Keratinocyte (primary cell): Measurements from ENCODE around the gene ACSL3. TPM values are rescaled to one million over a fixed set of nuclear protein-coding genes. Genes with fewer than 3 reads are reported as not detected.

Source experiments
- DNase-seq: peaks from one replicate; pipeline ENCODE4 v3.0.0-alpha.2; 2011; ENCODE audit warnings: low read depth, missing footprints, low spot score
- FAIRE-seq: peaks from 2 replicates; lab custom pipeline; 2011; peaks lifted over from hg19 to GRCh38; lab: Jason Lieb, UNC
- H2AFZ ChIP-seq: 2 replicates; pipeline ENCODE4 v1.6.0; 2012; ENCODE audit warnings: low read length, control low read depth, inconsistent platforms; ENCODE audit not compliant: control insufficient read depth
- H3K27ac ChIP-seq: 2 replicates; pipeline ENCODE4 v1.5.1; 2011; ENCODE audit warnings: low read length; ENCODE audit not compliant: control insufficient read depth, insufficient read depth
- H3K27me3 ChIP-seq: 3 replicates; pipeline ENCODE4 v1.6.0; 2011; ENCODE audit warnings: low read length; ENCODE audit not compliant: control insufficient read depth, insufficient read depth; ENCODE audit errors: extremely low read depth
- H3K36me3 ChIP-seq, 2 experiments: 2 replicates in 1 of 2; 3 replicates in 1 of 2; pipeline ENCODE4 v1.5.1; 2011; ENCODE audit warnings: low read length in 2 of 2, mild to moderate bottlenecking in 1 of 2; ENCODE audit not compliant: control insufficient read depth in 2 of 2, insufficient read depth in 2 of 2; ENCODE audit errors: extremely low read depth in 1 of 2
- H3K4me1 ChIP-seq: 3 replicates; pipeline ENCODE4 v1.5.1; 2011; ENCODE audit warnings: low read length; ENCODE audit not compliant: control insufficient read depth, insufficient read depth; ENCODE audit errors: extremely low read depth
- H3K4me2 ChIP-seq: 3 replicates; pipeline ENCODE4 v1.6.0; 2011; ENCODE audit warnings: low read depth, low read length; ENCODE audit not compliant: control insufficient read depth, insufficient read depth; ENCODE audit errors: extremely low read depth
- H3K4me3 ChIP-seq, 3 experiments: fragments of 200-600 bp in 1 of 3; sonication (generic) in 1 of 3; 2 replicates in 2 of 3; 3 replicates in 1 of 3; pipeline ENCODE4 v1.5.1; 2011 to 2016; ENCODE audit warnings: low read length in 3 of 3, mild to moderate bottlenecking in 3 of 3, control low read depth in 2 of 3, inconsistent platforms in 1 of 3, low read depth in 1 of 3, mixed read lengths in 1 of 3, mixed run types in 1 of 3, moderate library complexity in 1 of 3; ENCODE audit not compliant: control insufficient read depth in 2 of 3, insufficient read depth in 2 of 3; ENCODE audit errors: extremely low read depth in 1 of 3
- H3K79me2 ChIP-seq: 2 replicates; pipeline ENCODE4 v1.6.0; 2012; ENCODE audit warnings: low read length; ENCODE audit not compliant: control insufficient read depth, insufficient read depth
- H3K9ac ChIP-seq: 3 replicates; pipeline ENCODE4 v1.6.0; 2011; ENCODE audit warnings: low read length; ENCODE audit not compliant: control insufficient read depth, insufficient read depth; ENCODE audit errors: extremely low read depth
- H3K9me1 ChIP-seq: 3 replicates; pipeline ENCODE4 v1.6.0; 2011; ENCODE audit warnings: low read length; ENCODE audit not compliant: control insufficient read depth, insufficient read depth; ENCODE audit errors: extremely low read depth
- H3K9me3 ChIP-seq: 2 replicates; pipeline ENCODE4 v1.5.1; 2012; ENCODE audit warnings: low read depth, low read length; ENCODE audit not compliant: control insufficient read depth
- H4K20me1 ChIP-seq: 3 replicates; pipeline ENCODE4 v1.6.0; 2011; ENCODE audit warnings: low read length; ENCODE audit not compliant: control insufficient read depth, insufficient read depth; ENCODE audit errors: extremely low read depth
- CTCF ChIP-seq, 3 experiments: IDR thresholded peaks in 1 of 3; conservative IDR thresholded peaks in 1 of 3; optimal IDR thresholded peaks in 1 of 3; 2 replicates in 2 of 3; 3 replicates in 1 of 3; pipeline versions ENCODE3 to v1.5.1; 2011; ENCODE audit warnings: low read length in 3 of 3, mild to moderate bottlenecking in 3 of 3, moderate library complexity in 2 of 3, control low read depth in 1 of 3, inconsistent platforms in 1 of 3; ENCODE audit not compliant: insufficient read depth in 2 of 3; ENCODE audit errors: extremely low read depth in 1 of 3
- EZH2 ChIP-seq: IDR thresholded peaks from one replicate; pipeline ENCODE4 v1.6.1; 2012; ENCODE audit warnings: inconsistent platforms, mild to moderate bottlenecking, low read length, moderate library complexity
- dilution Hi-C: fragments of 300-500 bp; cut with MboI; formaldehyde crosslinking; loops from one replicate; pipeline ENCODE4 v1.7.0; 2020; ENCODE audit warnings: low sequenced_read_pairs; ENCODE audit not compliant: extremely low pct_ligation_motif_present
- polyA plus RNA-seq, 5 experiments: library from polyadenylated mRNA; depleted of rRNA in 3 of 5; stranded (reverse) in 3 of 5; stranded (forward) in 1 of 5; unstranded in 1 of 5; fragments of >200 nt; gene quantifications; 1 replicate in 1 of 5; 2 replicates in 3 of 5; 3 replicates in 1 of 5; pipeline versions ENCODE4 v1.2.1 to v1.2.3, GENCODE V29; 2011 to 2012; ENCODE audit warnings: missing spikeins in 2 of 5, low read depth in 1 of 5, low replicate concordance in 1 of 5

ACSL3 gene
- polyA plus RNA-seq, 1 donor (not counting 4 experiments of a cell fraction or from before 2014, with no cell fraction given), result 197 TPM

GRCh38 chr2:222959358-222959757 is 98.5 kb downstream of the ACSL3 start:
- TF ChIP-seq EZH2 (no peak), CTCF (optimal IDR thresholded peaks at IDR 0.05 in 1 of 3, IDR thresholded peaks at IDR 0.05 in 1 of 3, conservative IDR thresholded peaks at IDR 0.05 in 1 of 3; ENCODE audit: extremely low read depth in 1 of 3, insufficient read depth in 2 of 3, low read length in 3 of 3) (peak; percentile 66 to 77 (median 69))
- Histone ChIP-seq H4K20me1 (no peaks in the 10 kb centered on the region), H3K27me3 (no peaks in the 10 kb centered on the region), H3K27ac (peak overlapping the region; percentile 24), H3K9ac (no peak overlapping the region), H3K9me1 (no peaks in the 10 kb centered on the region), H3K9me3 (no peaks in the 10 kb centered on the region), H2AFZ (no peak overlapping the region), H3K79me2 (no peaks in the 10 kb centered on the region), H3K36me3 (no peaks in the 10 kb centered on the region), H3K4me1 (peaks cover 18% of the 10 kb centered on the region), H3K4me2 (peak overlapping the region; percentile 79), H3K4me3 (no peak overlapping the region)
- DNase-seq, result peak; percentile 81
- peak; percentile 98 for FAIRE-seq
- dilution Hi-C loops, result no loop called here

DNA sequence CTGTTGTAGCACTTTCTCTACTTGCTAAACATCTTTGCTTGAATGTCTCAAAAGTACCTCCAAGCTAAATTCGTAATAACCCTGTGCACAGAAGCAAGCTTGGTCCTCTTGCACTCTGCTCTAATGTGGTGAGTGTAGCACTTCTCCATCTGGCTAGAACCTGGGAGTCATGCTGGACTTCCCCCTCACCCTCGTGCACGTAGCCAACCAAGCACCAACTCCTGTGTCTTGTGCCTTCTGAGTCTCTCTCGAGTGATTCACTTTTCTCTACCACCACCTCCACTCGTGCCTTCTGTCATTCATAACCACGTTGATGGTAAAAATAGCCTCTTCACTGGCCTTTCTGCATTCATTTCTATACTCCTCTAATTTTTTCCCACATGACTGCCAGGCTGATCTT is 99.3 kb downstream of the ACSL3 start:
- no peaks in the 10 kb centered on the region for H3K9me1 ChIP-seq
- dilution Hi-C loops, result no loop called here
- no peak for DNase-seq
- H4K20me1 ChIP-seq, result no peaks in the 10 kb centered on the region
- H3K27ac ChIP-seq, result no peak overlapping the region
- peaks cover 18% of the 10 kb centered on the region for H3K4me1 ChIP-seq
- no peaks in the 10 kb centered on the region for H3K27me3 ChIP-seq
- H3K4me2 ChIP-seq, result no peak overlapping the region
- H3K79me2 ChIP-seq, result no peaks in the 10 kb centered on the region
- no peak overlapping the region for H3K4me3 ChIP-seq
- no peak for FAIRE-seq
- H3K9ac ChIP-seq, result no peak overlapping the region
- H3K9me3 ChIP-seq, result no peaks in the 10 kb centered on the region
- H3K36me3 ChIP-seq, result no peaks in the 10 kb centered on the region
- TF ChIP-seq CTCF (optimal IDR thresholded peaks at IDR 0.05 in 1 of 3, IDR thresholded peaks at IDR 0.05 in 1 of 3, conservative IDR thresholded peaks at IDR 0.05 in 1 of 3; ENCODE audit: extremely low read depth in 1 of 3, insufficient read depth in 2 of 3, low read length in 3 of 3) (no peak), EZH2 (no peak)
- H2AFZ ChIP-seq, result no peak overlapping the region
